Mesenteric fat pad (tissue), 1 donor: ENCODE measurements around the gene KCNA10. TPM values are rescaled to one million over a fixed set of nuclear protein-coding genes. Genes with fewer than 3 reads are reported as not detected.
"Not testable (repeated sequence)": the region's sequence is repeated elsewhere in the genome, so short reads cannot be mapped to it uniquely, and the experiment has no call there.

ENCODE experiments used
- DNase-seq: peaks from one replicate; pipeline ENCODE4 v3.0.0-alpha.2; 2020; ENCODE audit warnings: low spot score
- total RNA-seq: library from RNA; stranded (reverse); fragmentation: NEBNext Ultra II Directional; extraction: Animal tissue kit (Norgen Biotek cat#: 25700); gene quantifications from one replicate; pipeline ENCODE4 v1.2.1, GENCODE V29; 2021
- donor health status: DM: yes; HTN: yes; CAD: no.

KCNA10 gene
- total RNA-seq, 1 donor from 2014 or later = not detected

DNA sequence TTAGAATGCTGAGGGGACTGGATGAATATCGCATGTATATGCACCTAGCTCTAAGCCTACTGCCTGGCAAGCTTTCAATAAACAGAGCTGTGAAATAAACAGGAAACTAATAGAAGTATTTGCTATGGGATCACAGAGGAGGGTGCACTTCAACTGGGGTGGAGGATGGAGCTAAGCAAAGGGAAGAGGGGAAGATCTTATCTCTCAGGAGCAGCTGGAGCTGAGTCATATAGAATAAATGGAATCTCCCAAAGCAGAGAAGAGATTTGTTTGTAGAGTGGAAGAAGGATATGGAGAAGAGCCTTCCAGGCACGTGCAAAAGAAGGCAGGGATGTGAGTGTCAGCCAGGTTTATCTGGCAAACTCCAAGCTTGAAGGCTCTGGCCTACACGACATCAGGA is 17.0 kb upstream of the KCNA10 start:
- DNase-seq = no peak

- no peak for DNase-seq
Measured at GRCh38 chr1:110533230-110533629, 14.3 kb upstream of the KCNA10 start.

DNA sequence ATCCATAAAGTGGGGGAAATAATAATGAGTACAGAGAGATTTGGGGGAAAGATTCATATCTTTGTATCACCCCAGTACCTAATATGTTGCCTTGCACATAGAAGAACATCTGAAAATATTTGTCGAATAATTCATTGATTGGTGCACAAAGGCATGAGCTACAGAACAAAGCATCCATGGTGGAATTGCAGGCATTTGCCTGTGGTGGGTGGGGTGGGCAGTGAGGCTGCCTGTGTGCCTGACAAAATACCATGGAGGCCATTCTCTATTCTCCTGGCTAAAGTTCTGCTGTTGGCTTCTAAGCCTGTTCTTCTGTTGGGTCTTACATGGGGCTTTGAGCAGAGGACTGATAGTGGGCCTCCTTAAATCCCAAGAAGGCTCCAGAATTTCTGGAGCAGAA is 10.0 kb upstream of the KCNA10 start:
- no peak for DNase-seq

- DNase-seq = no peak
Measured at GRCh38 chr1:110526201-110526780, 7.3 kb upstream of the KCNA10 start.

GRCh38 chr1:110525249-110525595 is 6.2 kb upstream of the KCNA10 start:
- no peak for DNase-seq

DNA sequence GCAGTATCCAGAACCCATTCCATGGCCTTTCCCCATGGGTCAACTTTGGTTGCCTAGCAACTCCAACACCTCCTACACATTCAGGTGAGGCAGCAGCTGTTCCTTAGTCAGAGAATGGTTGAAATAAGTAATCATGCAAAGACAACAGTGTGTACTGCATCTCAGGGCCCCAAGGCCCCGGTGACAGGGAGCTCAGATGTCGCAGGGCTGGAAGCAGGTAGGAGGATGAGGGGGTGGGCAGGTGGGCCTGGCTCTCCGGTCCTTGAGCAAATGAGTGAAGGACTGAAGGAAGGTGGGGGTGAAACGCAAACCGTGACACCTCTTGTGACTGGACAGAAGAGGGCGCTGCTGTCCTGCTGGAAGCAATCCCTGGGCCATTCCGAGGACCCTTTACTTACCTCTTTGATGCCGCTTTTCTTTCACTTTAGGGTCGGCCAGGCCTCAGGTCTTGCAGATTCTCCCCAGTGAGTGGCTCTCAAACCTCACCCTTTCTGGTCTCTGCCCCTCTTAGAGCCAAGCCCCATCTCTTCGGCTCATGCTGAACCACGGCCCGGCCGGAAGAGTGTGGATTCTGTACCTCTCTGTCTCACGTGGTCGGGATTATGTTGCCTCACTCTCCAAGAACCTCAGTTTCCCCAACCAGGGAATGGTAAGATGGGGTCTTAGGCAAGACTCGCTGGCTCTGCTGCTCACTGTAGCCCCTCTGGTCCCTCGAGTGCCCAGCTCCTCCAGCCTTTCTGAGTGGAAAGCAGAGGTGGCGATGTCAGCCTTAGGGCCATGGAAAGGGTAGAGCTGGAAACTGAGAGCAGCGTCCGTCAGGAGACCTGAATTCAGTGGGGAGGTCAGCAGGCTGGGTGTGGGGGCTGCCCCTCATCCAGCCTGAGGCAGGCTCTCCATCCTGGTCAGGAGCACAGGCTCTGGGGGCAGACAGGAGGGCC is 5.6 kb upstream of the KCNA10 start:
- no peak for DNase-seq

- no peak for DNase-seq
Measured at GRCh38 chr1:110523011-110523410, 4.0 kb upstream of the KCNA10 start.

GRCh38 chr1:110522560-110522959 is 3.6 kb upstream of the KCNA10 start:
- no peak for DNase-seq

- no peak for DNase-seq
Measured at GRCh38 chr1:110520827-110521226, 1.9 kb upstream of the KCNA10 start.

DNA sequence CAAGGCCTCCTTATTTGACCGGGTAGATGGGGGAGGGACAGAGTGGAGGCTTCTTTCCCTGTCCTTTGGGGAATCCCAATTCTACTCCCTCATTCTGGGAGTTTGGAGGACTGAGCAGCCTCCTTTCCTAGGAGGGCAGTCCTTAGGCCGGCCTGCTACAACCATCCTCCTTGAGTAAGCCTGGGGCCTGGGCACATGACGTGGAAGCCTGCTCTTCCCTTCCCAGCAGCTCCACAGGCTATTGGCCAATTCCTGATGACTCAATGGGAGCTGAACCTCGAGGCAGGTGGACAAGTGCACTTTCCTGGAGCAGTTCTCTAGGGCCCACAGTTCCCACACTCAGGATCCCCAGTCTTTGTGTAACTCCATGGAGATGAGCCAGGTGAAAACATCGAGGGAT is 3.1 kb downstream of the KCNA10 start:
- DNase-seq = no peak

DNA sequence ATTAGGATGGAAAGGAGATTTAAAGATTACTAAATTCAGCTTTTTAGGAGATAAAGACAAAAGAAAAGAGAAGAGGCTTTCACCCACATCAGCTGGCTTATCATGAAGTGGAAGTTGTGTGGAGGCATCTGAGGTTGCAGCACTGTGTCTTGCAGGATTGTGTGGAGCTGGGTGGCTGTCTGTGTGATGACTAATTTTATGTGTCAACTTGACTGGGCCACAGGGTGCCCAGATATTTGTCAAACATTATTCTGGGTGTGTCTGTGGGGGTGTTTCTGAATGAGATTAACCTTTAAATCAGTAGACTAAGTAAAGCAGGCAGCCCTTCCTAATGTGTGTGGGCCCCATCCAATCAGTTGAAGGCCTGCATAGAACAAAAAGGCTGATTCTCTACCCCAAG is 3.9 kb downstream of the KCNA10 start:
- DNase-seq = no peak

- DNase-seq = no peak
Measured at GRCh38 chr1:110513511-110513910, 5.5 kb downstream of the KCNA10 start.

DNA sequence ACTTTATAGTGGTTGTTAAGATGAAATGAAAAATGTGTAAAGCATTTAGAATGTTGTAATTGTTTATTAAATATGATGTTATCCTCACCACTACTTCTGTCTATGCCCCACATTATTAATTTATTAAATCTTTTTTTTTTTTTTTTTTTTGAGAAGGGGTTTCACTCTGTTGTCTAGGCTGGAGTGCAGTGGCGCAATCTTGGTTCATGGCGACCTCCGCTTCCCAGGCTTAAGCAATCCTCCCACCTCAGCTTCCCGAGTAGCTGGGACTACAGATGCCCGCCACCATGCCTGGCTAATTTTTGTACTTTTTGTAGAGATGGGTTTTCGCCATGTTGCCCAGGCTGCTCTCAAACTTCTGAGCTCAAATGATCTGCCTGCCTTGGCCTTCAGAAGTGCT is 7.5 kb downstream of the KCNA10 start:
- no peak for DNase-seq

GRCh38 chr1:110510921-110511320 is 8.1 kb downstream of the KCNA10 start:
- DNase-seq = not testable (repeated sequence)

GRCh38 chr1:110509655-110510054 is 9.3 kb downstream of the KCNA10 start:
- DNase-seq = no peak

- no peak for DNase-seq
Measured at GRCh38 chr1:110508028-110508940, 10.7 kb downstream of the KCNA10 start.

DNA sequence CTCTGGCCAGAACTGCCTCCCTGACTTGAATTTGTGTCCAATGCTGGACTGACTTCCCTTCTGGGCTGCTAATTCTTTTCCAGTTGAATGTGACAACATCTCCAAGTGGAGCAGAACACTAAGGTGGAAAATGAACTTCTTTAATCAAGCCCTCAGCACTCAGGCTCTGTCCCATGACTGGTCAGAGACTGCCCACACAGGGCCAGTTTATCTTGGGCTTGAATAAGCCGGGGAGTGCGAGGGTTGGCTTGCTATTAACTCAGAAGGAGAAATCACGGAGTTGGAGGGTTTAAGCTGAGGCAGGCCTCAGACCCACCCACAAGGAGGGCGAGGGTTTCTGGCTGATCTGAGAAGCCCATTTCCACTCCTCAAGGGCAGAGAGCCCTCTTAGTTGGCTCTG is 12.4 kb downstream of the KCNA10 start:
- no peak for DNase-seq

DNA sequence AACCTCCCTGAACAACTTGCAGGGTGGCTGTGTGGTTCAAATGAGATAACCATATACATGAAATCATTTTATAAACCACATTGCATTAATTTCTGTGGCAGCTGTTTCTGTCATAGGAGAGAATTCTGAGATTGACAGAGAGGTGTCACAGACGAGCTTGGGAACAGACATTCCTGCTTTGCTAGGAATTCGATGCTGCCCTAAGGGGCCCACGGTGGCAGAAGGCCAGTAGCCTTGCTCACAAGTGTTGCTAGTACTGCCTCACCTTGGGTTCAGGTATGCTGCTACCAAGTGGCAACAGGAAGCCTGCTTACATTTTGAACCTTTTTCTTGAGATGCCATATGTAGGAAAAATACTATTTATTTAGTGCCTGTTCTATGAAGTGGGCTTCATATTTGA is 13.4 kb downstream of the KCNA10 start:
- DNase-seq = no peak

DNA sequence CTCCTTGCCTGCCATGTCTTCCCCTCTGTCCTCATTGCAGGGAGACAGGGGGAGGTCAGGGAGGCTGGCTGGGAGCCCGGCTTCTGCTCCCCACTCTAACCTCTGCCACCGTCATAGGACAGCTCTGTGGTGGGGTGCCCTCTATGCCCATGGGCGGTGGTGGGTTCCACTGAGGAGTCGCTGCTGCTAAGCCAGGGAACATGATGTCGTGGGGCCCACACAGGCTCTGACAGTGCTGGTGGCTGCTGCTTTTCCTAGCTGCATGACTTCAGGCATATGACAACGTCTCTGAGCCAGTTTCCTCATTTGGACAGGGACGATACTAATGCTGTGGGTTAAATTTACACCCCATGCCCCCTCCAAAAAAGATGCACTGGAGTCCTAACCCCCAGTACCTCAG is 14.7 kb downstream of the KCNA10 start:
- DNase-seq = no peak

GRCh38 chr1:110503471-110503870 is 15.5 kb downstream of the KCNA10 start:
- DNase-seq = no peak

DNA sequence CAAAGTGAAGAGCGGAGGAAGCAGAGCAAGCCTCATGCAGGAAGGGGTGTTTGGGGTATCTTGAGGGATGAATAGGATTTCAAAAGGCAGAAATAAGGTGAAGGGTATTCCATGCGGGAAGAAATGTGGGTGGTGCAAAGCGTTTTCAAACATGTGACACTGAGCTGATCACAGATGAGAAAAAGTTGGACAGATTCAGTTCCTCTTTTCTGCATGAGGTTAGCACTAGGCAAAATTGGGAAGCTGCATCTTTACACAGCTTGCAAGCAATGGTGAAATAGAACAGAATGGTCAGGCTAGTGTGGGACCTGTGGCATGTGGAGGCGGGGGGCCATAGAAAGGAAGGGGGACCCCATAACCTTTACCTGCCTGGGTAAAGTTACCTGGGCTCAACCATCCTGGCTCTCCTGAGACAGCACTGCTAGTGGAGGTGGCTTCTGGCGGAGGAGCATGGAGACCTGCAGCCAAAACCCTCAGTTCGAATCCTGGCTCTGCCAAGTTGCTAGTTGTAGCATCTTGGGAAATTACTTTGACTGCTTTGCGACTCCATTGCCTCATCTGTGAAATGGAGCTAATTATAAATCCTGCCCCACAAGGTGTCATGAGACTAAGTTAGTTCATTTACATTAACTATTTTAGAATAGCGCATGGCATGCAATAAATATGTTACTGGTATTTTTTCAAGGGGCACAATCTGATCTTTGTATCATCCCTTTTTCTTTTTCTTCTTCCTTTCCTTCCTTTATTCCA is 16.4 kb downstream of the KCNA10 start:
- DNase-seq = no peak
